ENCODE results near the gene METTL15. TPM values are rescaled to one million over a fixed set of nuclear protein-coding genes. Genes with fewer than 3 reads are reported as not detected.
A peak's percentile ranks its signal among the peaks of the same experiment; 100 is the strongest.
"Not testable (repeated sequence)": the region's sequence is repeated elsewhere in the genome, so short reads cannot be mapped to it uniquely, and the experiment has no call there.

METTL15 gene
- total and polyA plus RNA-seq, 5 donors from 2014 or later, result 5.1 to 11.5 (median 7.3) TPM

- not testable (repeated sequence) for H3K36me3 ChIP-seq (ENCODE audit: control insufficient read depth, insufficient read depth, low read length); H3K4me3 ChIP-seq (ENCODE audit: low read depth, low read length); H3K9me3 ChIP-seq (ENCODE audit: control insufficient read depth in 2 of 2, low read length in 2 of 2); H3K4me1 ChIP-seq (ENCODE audit: control insufficient read depth, insufficient read depth, low read length, poor library complexity, severe bottlenecking); H3K9me3 Mint-ChIP-seq; ATAC-seq (ENCODE audit: low read depth in 2 of 2); H3K27ac ChIP-seq (ENCODE audit: insufficient read depth, low read length, poor library complexity, severe bottlenecking); H3K27me3 Mint-ChIP-seq; H3K4me3 Mint-ChIP-seq; H3K27me3 ChIP-seq (ENCODE audit: control insufficient read depth, insufficient read depth, low read length); DNase-seq; H3K27ac Mint-ChIP-seq
- Mint-ChIP-seq H3K4me1 (peaks cover 15 to 35% (median 28%) of the 10 kb centered on the region in 4 donors), H3K36me3 (peaks cover 20% of the 10 kb centered on the region)
Observed at GRCh38 chr11:28222063-28222462, 113.9 kb downstream of the METTL15 start.

GRCh38 chr11:28223577-28223976, 115.4 kb downstream of the METTL15 start:
- DNase-seq, result no peak
- H3K36me3 Mint-ChIP-seq, result peaks cover 11% of the 10 kb centered on the region
- H3K4me1 Mint-ChIP-seq, result peaks cover 15 to 28% (median 25%) of the 10 kb centered on the region in 4 donors
- H3K27ac Mint-ChIP-seq, result no peak overlapping the region
- H3K27ac ChIP-seq (ENCODE audit: insufficient read depth, low read length, poor library complexity, severe bottlenecking), result no peak overlapping the region
- H3K4me1 ChIP-seq (ENCODE audit: control insufficient read depth, insufficient read depth, low read length, poor library complexity, severe bottlenecking), result no peaks in the 10 kb centered on the region
- H3K27me3 Mint-ChIP-seq, result peaks cover 4% of the 10 kb centered on the region
- no peaks in the 10 kb centered on the region for H3K9me3 ChIP-seq (ENCODE audit: control insufficient read depth in 2 of 2, low read length in 2 of 2)
- H3K4me3 ChIP-seq (ENCODE audit: low read depth, low read length), result no peak overlapping the region
- H3K36me3 ChIP-seq (ENCODE audit: control insufficient read depth, insufficient read depth, low read length), result no peaks in the 10 kb centered on the region
- peaks cover 0 to 4% (median 0%) of the 10 kb centered on the region in 7 donors for H3K9me3 Mint-ChIP-seq
- ATAC-seq (ENCODE audit: low read depth in 2 of 2), result no peak
- H3K27me3 ChIP-seq (ENCODE audit: control insufficient read depth, insufficient read depth, low read length), result no peaks in the 10 kb centered on the region
- H3K4me3 Mint-ChIP-seq, result no peak overlapping the region

GRCh38 chr11:28223994-28224393, 115.8 kb downstream of the METTL15 start:
- H3K36me3 ChIP-seq (ENCODE audit: control insufficient read depth, insufficient read depth, low read length), result no peaks in the 10 kb centered on the region
- Mint-ChIP-seq H3K36me3 (peaks cover 13% of the 10 kb centered on the region), H3K4me1 (peaks cover 14 to 27% (median 23%) of the 10 kb centered on the region in 4 donors), H3K9me3 (peaks cover 0 to 4% (median 0%) of the 10 kb centered on the region in 7 donors), H3K27me3 (peaks cover 4% of the 10 kb centered on the region), H3K27ac (no peak overlapping the region), H3K4me3 (no peak overlapping the region)
- H3K9me3 ChIP-seq (ENCODE audit: control insufficient read depth in 2 of 2, low read length in 2 of 2), result no peaks in the 10 kb centered on the region
- H3K27me3 ChIP-seq (ENCODE audit: control insufficient read depth, insufficient read depth, low read length), result no peaks in the 10 kb centered on the region
- ATAC-seq (ENCODE audit: low read depth in 2 of 2) (no peak), DNase-seq (no peak)
- no peaks in the 10 kb centered on the region for H3K4me1 ChIP-seq (ENCODE audit: control insufficient read depth, insufficient read depth, low read length, poor library complexity, severe bottlenecking)
- no peak overlapping the region for H3K4me3 ChIP-seq (ENCODE audit: low read depth, low read length)
- no peak overlapping the region for H3K27ac ChIP-seq (ENCODE audit: insufficient read depth, low read length, poor library complexity, severe bottlenecking)

- Mint-ChIP-seq H3K36me3 (peaks cover 6% of the 10 kb centered on the region), H3K9me3 (no peaks in the 10 kb centered on the region), H3K4me1 (peaks cover 3 to 18% (median 11%) of the 10 kb centered on the region in 4 donors), H3K27ac (peak overlapping the region in 2 of 3 donors; percentile 3), H3K27me3 (no peaks in the 10 kb centered on the region), H3K4me3 (no peak overlapping the region)
- ATAC-seq (ENCODE audit: low read depth in 2 of 2), result no peak
- no peaks in the 10 kb centered on the region for H3K27me3 ChIP-seq (ENCODE audit: control insufficient read depth, insufficient read depth, low read length)
- no peaks in the 10 kb centered on the region for H3K4me1 ChIP-seq (ENCODE audit: control insufficient read depth, insufficient read depth, low read length, poor library complexity, severe bottlenecking)
- H3K27ac ChIP-seq (ENCODE audit: insufficient read depth, low read length, poor library complexity, severe bottlenecking), result no peak overlapping the region
- H3K4me3 ChIP-seq (ENCODE audit: low read depth, low read length), result no peak overlapping the region
- no peak for DNase-seq
- no peaks in the 10 kb centered on the region for H3K36me3 ChIP-seq (ENCODE audit: control insufficient read depth, insufficient read depth, low read length)
- no peaks in the 10 kb centered on the region for H3K9me3 ChIP-seq (ENCODE audit: control insufficient read depth in 2 of 2, low read length in 2 of 2)
Observed at GRCh38 chr11:28227460-28227859, 119.3 kb downstream of the METTL15 start.

- H3K36me3 Mint-ChIP-seq, result peaks cover 6% of the 10 kb centered on the region
- no peaks in the 10 kb centered on the region for H3K27me3 Mint-ChIP-seq
- H3K4me1 ChIP-seq (ENCODE audit: control insufficient read depth, insufficient read depth, low read length, poor library complexity, severe bottlenecking), result no peaks in the 10 kb centered on the region
- no peaks in the 10 kb centered on the region for H3K9me3 Mint-ChIP-seq
- no peaks in the 10 kb centered on the region for H3K36me3 ChIP-seq (ENCODE audit: control insufficient read depth, insufficient read depth, low read length)
- H3K4me1 Mint-ChIP-seq, result peaks cover 2 to 18% (median 8%) of the 10 kb centered on the region in 4 donors
- DNase-seq (no peak), ATAC-seq (ENCODE audit: low read depth in 2 of 2) (no peak)
- H3K9me3 ChIP-seq (ENCODE audit: control insufficient read depth in 2 of 2, low read length in 2 of 2), result no peaks in the 10 kb centered on the region
- no peak overlapping the region for H3K4me3 Mint-ChIP-seq
- no peaks in the 10 kb centered on the region for H3K27me3 ChIP-seq (ENCODE audit: control insufficient read depth, insufficient read depth, low read length)
- H3K27ac Mint-ChIP-seq, result no peak overlapping the region
- no peak overlapping the region for H3K4me3 ChIP-seq (ENCODE audit: low read depth, low read length)
- H3K27ac ChIP-seq (ENCODE audit: insufficient read depth, low read length, poor library complexity, severe bottlenecking), result no peak overlapping the region
Observed at GRCh38 chr11:28228196-28228895, 120.2 kb downstream of the METTL15 start.

- Mint-ChIP-seq H3K9me3 (peaks cover 0 to 1% (median 0%) of the 10 kb centered on the region in 7 donors), H3K4me3 (no peak overlapping the region), H3K27ac (peak overlapping the region in 1 of 3 donors; percentile 93), H3K4me1 (peaks cover 0 to 10% (median 3%) of the 10 kb centered on the region in 4 donors), H3K36me3 (peaks cover 9% of the 10 kb centered on the region), H3K27me3 (no peaks in the 10 kb centered on the region)
- Histone ChIP-seq H3K27me3 (ENCODE audit: control insufficient read depth, insufficient read depth, low read length) (no peaks in the 10 kb centered on the region), H3K4me1 (ENCODE audit: control insufficient read depth, insufficient read depth, low read length, poor library complexity, severe bottlenecking) (no peaks in the 10 kb centered on the region), H3K27ac (ENCODE audit: insufficient read depth, low read length, poor library complexity, severe bottlenecking) (no peak overlapping the region), H3K4me3 (ENCODE audit: low read depth, low read length) (no peak overlapping the region), H3K9me3 (ENCODE audit: control insufficient read depth in 2 of 2, low read length in 2 of 2) (no peaks in the 10 kb centered on the region), H3K36me3 (ENCODE audit: control insufficient read depth, insufficient read depth, low read length) (no peaks in the 10 kb centered on the region)
- no peak for ATAC-seq (ENCODE audit: low read depth in 2 of 2)
- DNase-seq, result no peak
Observed at GRCh38 chr11:28231475-28231874, 123.3 kb downstream of the METTL15 start.

- Histone ChIP-seq H3K27me3 (ENCODE audit: control insufficient read depth, insufficient read depth, low read length) (no peaks in the 10 kb centered on the region), H3K4me3 (ENCODE audit: low read depth, low read length) (no peak overlapping the region), H3K27ac (ENCODE audit: insufficient read depth, low read length, poor library complexity, severe bottlenecking) (no peak overlapping the region), H3K36me3 (ENCODE audit: control insufficient read depth, insufficient read depth, low read length) (no peaks in the 10 kb centered on the region), H3K4me1 (ENCODE audit: control insufficient read depth, insufficient read depth, low read length, poor library complexity, severe bottlenecking) (no peaks in the 10 kb centered on the region), H3K9me3 (ENCODE audit: control insufficient read depth in 2 of 2, low read length in 2 of 2) (no peaks in the 10 kb centered on the region)
- ATAC-seq (ENCODE audit: low read depth in 2 of 2), result no peak
- H3K4me3 Mint-ChIP-seq, result no peak overlapping the region
- H3K9me3 Mint-ChIP-seq, result peaks cover 0 to 1% (median 0%) of the 10 kb centered on the region in 7 donors
- peaks cover 15% of the 10 kb centered on the region for H3K36me3 Mint-ChIP-seq
- peaks cover 0 to 6% (median under 1%) of the 10 kb centered on the region in 4 donors for H3K4me1 Mint-ChIP-seq
- no peaks in the 10 kb centered on the region for H3K27me3 Mint-ChIP-seq
- DNase-seq, result no peak
- no peak overlapping the region for H3K27ac Mint-ChIP-seq
Observed at GRCh38 chr11:28232649-28233048, 124.5 kb downstream of the METTL15 start.

GRCh38 chr11:28241760-28242159, 133.6 kb downstream of the METTL15 start:
- H3K27ac ChIP-seq (ENCODE audit: insufficient read depth, low read length, poor library complexity, severe bottlenecking), result no peak overlapping the region
- ATAC-seq (ENCODE audit: low read depth in 2 of 2) (no peak), DNase-seq (no peak)
- Mint-ChIP-seq H3K9me3 (peaks cover 0 to 2% (median 0%) of the 10 kb centered on the region in 7 donors), H3K36me3 (peaks cover 26% of the 10 kb centered on the region), H3K4me3 (no peak overlapping the region), H3K27ac (no peak overlapping the region), H3K4me1 (peaks cover 0 to 20% (median 7%) of the 10 kb centered on the region in 4 donors), H3K27me3 (no peaks in the 10 kb centered on the region)
- no peak overlapping the region for H3K4me3 ChIP-seq (ENCODE audit: low read depth, low read length)
- H3K36me3 ChIP-seq (ENCODE audit: control insufficient read depth, insufficient read depth, low read length), result no peaks in the 10 kb centered on the region
- H3K9me3 ChIP-seq (ENCODE audit: control insufficient read depth in 2 of 2, low read length in 2 of 2), result no peaks in the 10 kb centered on the region
- H3K4me1 ChIP-seq (ENCODE audit: control insufficient read depth, insufficient read depth, low read length, poor library complexity, severe bottlenecking), result no peaks in the 10 kb centered on the region
- H3K27me3 ChIP-seq (ENCODE audit: control insufficient read depth, insufficient read depth, low read length), result no peaks in the 10 kb centered on the region

Data from CD4-positive, CD25-positive, alpha-beta regulatory T cell (primary cell).